Measurements from ENCODE around the gene ADGRB3.

ADGRB3 gene

GRCh38 chr6:68639826-68640490, 4.9 kb downstream of the ADGRB3 start:
- no peaks in the 10 kb centered on the region for H3K9me3 ChIP-seq (ENCODE audit: severe bottlenecking)
- no peaks in the 10 kb centered on the region for H3K36me3 ChIP-seq
- H3K4me3 ChIP-seq (ENCODE audit: low read depth, low read length) = no peak overlapping the region
- no peak overlapping the region for H3K27ac ChIP-seq
- no peak for DNase-seq
- H3K27me3 ChIP-seq (ENCODE audit: insufficient read depth, low read depth, severe bottlenecking) = no peaks in the 10 kb centered on the region
- no peak for TF ChIP-seq CTCF (IDR thresholded peaks at IDR 0.05; ENCODE audit: low read depth, low read length)

DNA sequence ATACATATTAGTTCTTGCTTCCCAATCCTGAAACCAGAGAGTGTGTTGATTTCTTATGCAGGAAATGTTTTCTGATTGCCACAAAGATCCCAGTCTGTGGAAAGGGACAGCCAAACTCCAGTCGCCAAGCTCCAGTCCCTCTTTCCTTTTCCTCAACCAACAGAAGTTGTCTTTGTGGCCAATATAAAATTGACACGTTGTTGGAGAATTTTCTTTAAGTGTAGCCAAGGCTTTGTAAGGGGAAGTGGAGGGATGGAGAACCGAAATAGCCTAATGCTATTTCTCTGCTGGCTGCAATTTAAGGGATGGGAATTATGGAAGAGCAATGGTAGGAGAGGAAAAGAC, 5.4 kb downstream of the ADGRB3 start:
- Histone ChIP-seq H3K4me3 (ENCODE audit: low read depth, low read length) (no peak overlapping the region), H3K27me3 (ENCODE audit: insufficient read depth, low read depth, severe bottlenecking) (no peaks in the 10 kb centered on the region), H3K9me3 (ENCODE audit: severe bottlenecking) (no peaks in the 10 kb centered on the region), H3K27ac (no peak overlapping the region), H3K36me3 (no peaks in the 10 kb centered on the region)
- no peak for TF ChIP-seq CTCF (IDR thresholded peaks at IDR 0.05; ENCODE audit: low read depth, low read length)
- no peak for DNase-seq

DNA sequence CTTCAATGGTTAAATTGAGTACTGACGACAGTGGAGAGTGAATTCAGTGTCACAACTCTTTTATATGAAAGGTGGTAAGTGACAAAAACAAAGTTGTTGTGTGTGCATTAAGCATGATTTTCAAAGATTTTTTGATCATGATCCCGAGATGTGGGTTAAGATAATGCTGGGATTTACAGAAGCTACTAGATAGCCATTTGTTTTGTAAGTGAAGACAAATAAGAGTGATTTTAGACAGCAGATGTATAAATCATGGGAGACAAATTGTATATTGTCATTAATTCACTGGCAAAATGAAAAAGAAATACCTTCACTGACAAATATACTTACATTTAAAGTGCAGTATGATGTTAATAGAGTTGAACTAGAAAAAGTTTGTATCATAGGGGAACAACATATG, 6.1 kb downstream of the ADGRB3 start:
- H3K9me3 ChIP-seq (ENCODE audit: severe bottlenecking) = no peaks in the 10 kb centered on the region
- no peak overlapping the region for H3K27ac ChIP-seq
- no peaks in the 10 kb centered on the region for H3K27me3 ChIP-seq (ENCODE audit: insufficient read depth, low read depth, severe bottlenecking)
- no peak overlapping the region for H3K4me3 ChIP-seq (ENCODE audit: low read depth, low read length)
- TF ChIP-seq CTCF (IDR thresholded peaks at IDR 0.05; ENCODE audit: low read depth, low read length) = no peak
- H3K36me3 ChIP-seq = no peaks in the 10 kb centered on the region
- no peak for DNase-seq

- no peak for DNase-seq
- Histone ChIP-seq H3K9me3 (ENCODE audit: severe bottlenecking) (no peaks in the 10 kb centered on the region), H3K4me3 (ENCODE audit: low read depth, low read length) (no peak overlapping the region), H3K27me3 (ENCODE audit: insufficient read depth, low read depth, severe bottlenecking) (no peaks in the 10 kb centered on the region), H3K36me3 (no peaks in the 10 kb centered on the region), H3K27ac (no peak overlapping the region)
- no peak for TF ChIP-seq CTCF (IDR thresholded peaks at IDR 0.05; ENCODE audit: low read depth, low read length)
Measured at GRCh38 chr6:68642081-68642480, 7.0 kb downstream of the ADGRB3 start.

- no peaks in the 10 kb centered on the region for H3K36me3 ChIP-seq
- TF ChIP-seq CTCF (IDR thresholded peaks at IDR 0.05; ENCODE audit: low read depth, low read length) = no peak
- H3K9me3 ChIP-seq (ENCODE audit: severe bottlenecking) = no peaks in the 10 kb centered on the region
- H3K27ac ChIP-seq = no peak overlapping the region
- H3K4me3 ChIP-seq (ENCODE audit: low read depth, low read length) = no peak overlapping the region
- no peaks in the 10 kb centered on the region for H3K27me3 ChIP-seq (ENCODE audit: insufficient read depth, low read depth, severe bottlenecking)
- DNase-seq = no peak
Measured at GRCh38 chr6:68642977-68643376, 7.9 kb downstream of the ADGRB3 start.

- Histone ChIP-seq H3K27ac (no peak overlapping the region), H3K36me3 (no peaks in the 10 kb centered on the region), H3K27me3 (ENCODE audit: insufficient read depth, low read depth, severe bottlenecking) (no peaks in the 10 kb centered on the region), H3K4me3 (ENCODE audit: low read depth, low read length) (no peak overlapping the region), H3K9me3 (ENCODE audit: severe bottlenecking) (no peaks in the 10 kb centered on the region)
- no peak for DNase-seq
- TF ChIP-seq CTCF (IDR thresholded peaks at IDR 0.05; ENCODE audit: low read depth, low read length) = no peak
Measured at GRCh38 chr6:68649669-68650068, 14.6 kb downstream of the ADGRB3 start.
